Neuron (in vitro differentiated cells): ENCODE measurements around the gene IL17C.

ENCODE experiments used
- H2AFZ ChIP-seq: one replicate; pipeline ENCODE4 v1.6.1; 2013; ENCODE audit warnings: low read depth, mild to moderate bottlenecking, inconsistent platforms, low read length, moderate library complexity
- H3K27me3 ChIP-seq: one replicate; pipeline ENCODE4 v1.6.1; 2013; ENCODE audit warnings: low read length; ENCODE audit not compliant: insufficient read depth
- H3K36me3 ChIP-seq: one replicate; pipeline ENCODE4 v1.6.1; 2013; ENCODE audit warnings: low read length; ENCODE audit not compliant: insufficient read depth
- H3K4me1 ChIP-seq: one replicate; pipeline ENCODE4 v1.6.1; 2013; ENCODE audit warnings: low read length; ENCODE audit not compliant: insufficient read depth
- H3K4me3 ChIP-seq: 2 replicates; pipeline ENCODE4 v1.5.1; 2013; ENCODE audit warnings: mild to moderate bottlenecking, low read length, moderate library complexity
- H3K9me3 ChIP-seq: one replicate; pipeline ENCODE4 v1.6.1; 2013; ENCODE audit warnings: low read length

Gene IL17C

GRCh38 chr16:88638323-88639230 is at the start of gene IL17C:
Gene IL17C, plus strand, starts transcription at chr16:88638572. Its CDS starts 70 bp downstream, at chr16:88638642.
- Histone ChIP-seq H3K36me3 (peaks cover under 1% of the 10 kb centered on the region), H2AFZ (no peak within 1 kb of the TSS), H3K4me1 (no peaks in the 10 kb centered on the region), H3K27me3 (no peaks in the 10 kb centered on the region), H3K9me3 (no peaks in the 10 kb centered on the region), H3K4me3 (no peak within 1 kb of the TSS)

- no peaks in the 10 kb centered on the region for H3K4me1 ChIP-seq
- no peak overlapping the region for H2AFZ ChIP-seq
- no peak overlapping the region for H3K4me3 ChIP-seq
- H3K27me3 ChIP-seq, result no peaks in the 10 kb centered on the region
- H3K36me3 ChIP-seq, result peaks cover 70% of the 10 kb centered on the region
- no peaks in the 10 kb centered on the region for H3K9me3 ChIP-seq
These were observed 49.6 kb upstream of the IL17C start for GRCh38 chr16:88588754-88589153.

- Histone ChIP-seq H2AFZ (no peak overlapping the region), H3K4me1 (no peaks in the 10 kb centered on the region), H3K27me3 (no peaks in the 10 kb centered on the region), H3K9me3 (no peaks in the 10 kb centered on the region), H3K36me3 (peaks cover 72% of the 10 kb centered on the region), H3K4me3 (no peak overlapping the region)
These were observed 48.9 kb upstream of the IL17C start for GRCh38 chr16:88589441-88589840.

GRCh38 chr16:88591577-88592021 is 46.8 kb upstream of the IL17C start:
- H3K27me3 ChIP-seq, result no peaks in the 10 kb centered on the region
- H3K36me3 ChIP-seq, result peaks cover 60% of the 10 kb centered on the region
- H3K4me3 ChIP-seq, result no peak overlapping the region
- H3K9me3 ChIP-seq, result no peaks in the 10 kb centered on the region
- H2AFZ ChIP-seq, result no peak overlapping the region
- H3K4me1 ChIP-seq, result no peaks in the 10 kb centered on the region

GRCh38 chr16:88593061-88593460 is 45.3 kb upstream of the IL17C start:
- no peak overlapping the region for H2AFZ ChIP-seq
- peaks cover 53% of the 10 kb centered on the region for H3K36me3 ChIP-seq
- no peaks in the 10 kb centered on the region for H3K4me1 ChIP-seq
- no peak overlapping the region for H3K4me3 ChIP-seq
- no peaks in the 10 kb centered on the region for H3K9me3 ChIP-seq
- no peaks in the 10 kb centered on the region for H3K27me3 ChIP-seq

- Histone ChIP-seq H3K36me3 (peaks cover 53% of the 10 kb centered on the region), H3K9me3 (no peaks in the 10 kb centered on the region), H3K4me3 (no peak overlapping the region), H2AFZ (no peak overlapping the region), H3K27me3 (no peaks in the 10 kb centered on the region), H3K4me1 (no peaks in the 10 kb centered on the region)
These were observed 44.9 kb upstream of the IL17C start for GRCh38 chr16:88593489-88593888.

GRCh38 chr16:88593910-88594309 is 44.5 kb upstream of the IL17C start:
- Histone ChIP-seq H3K27me3 (no peaks in the 10 kb centered on the region), H3K9me3 (no peaks in the 10 kb centered on the region), H2AFZ (no peak overlapping the region), H3K36me3 (peaks cover 51% of the 10 kb centered on the region), H3K4me1 (no peaks in the 10 kb centered on the region), H3K4me3 (no peak overlapping the region)

GRCh38 chr16:88595101-88595500 is 43.3 kb upstream of the IL17C start:
- Histone ChIP-seq H3K27me3 (no peaks in the 10 kb centered on the region), H3K4me1 (no peaks in the 10 kb centered on the region), H3K36me3 (peaks cover 52% of the 10 kb centered on the region), H3K9me3 (no peaks in the 10 kb centered on the region), H2AFZ (no peak overlapping the region), H3K4me3 (no peak overlapping the region)

- no peaks in the 10 kb centered on the region for H3K27me3 ChIP-seq
These were observed 42.5 kb upstream of the IL17C start for GRCh38 chr16:88595921-88596320.

GRCh38 chr16:88596483-88596882 is 41.9 kb upstream of the IL17C start:
- H3K4me1 ChIP-seq, result no peaks in the 10 kb centered on the region
- H2AFZ ChIP-seq, result no peak overlapping the region
- H3K4me3 ChIP-seq, result no peak overlapping the region
- H3K36me3 ChIP-seq, result peaks cover 61% of the 10 kb centered on the region
- H3K9me3 ChIP-seq, result no peaks in the 10 kb centered on the region
- no peaks in the 10 kb centered on the region for H3K27me3 ChIP-seq

More at GRCh38 chr16:88595921-88596320, 42.5 kb upstream of the IL17C start:
- Histone ChIP-seq H3K4me3 (no peak overlapping the region), H3K36me3 (peaks cover 56% of the 10 kb centered on the region), H3K9me3 (no peaks in the 10 kb centered on the region), H3K4me1 (no peaks in the 10 kb centered on the region), H2AFZ (no peak overlapping the region)

GRCh38 chr16:88597856-88598491 is 40.4 kb upstream of the IL17C start:
- no peaks in the 10 kb centered on the region for H3K27me3 ChIP-seq
- no peaks in the 10 kb centered on the region for H3K4me1 ChIP-seq
- H2AFZ ChIP-seq, result no peak overlapping the region
- peaks cover 3% of the 10 kb centered on the region for H3K9me3 ChIP-seq
- no peak overlapping the region for H3K4me3 ChIP-seq
- H3K36me3 ChIP-seq, result peaks cover 67% of the 10 kb centered on the region

GRCh38 chr16:88599092-88599733 is 39.2 kb upstream of the IL17C start:
- peaks cover 3% of the 10 kb centered on the region for H3K9me3 ChIP-seq
- H3K36me3 ChIP-seq, result peaks cover 65% of the 10 kb centered on the region
- H3K4me1 ChIP-seq, result no peaks in the 10 kb centered on the region
- no peak overlapping the region for H3K4me3 ChIP-seq
- no peak overlapping the region for H2AFZ ChIP-seq
- no peaks in the 10 kb centered on the region for H3K27me3 ChIP-seq
